ENCODE data around the gene RDM1. TPM values are rescaled to one million over a fixed set of nuclear protein-coding genes. Genes with fewer than 3 reads are reported as not detected.

The RDM1 gene
- not detected for total RNA-seq

DNA sequence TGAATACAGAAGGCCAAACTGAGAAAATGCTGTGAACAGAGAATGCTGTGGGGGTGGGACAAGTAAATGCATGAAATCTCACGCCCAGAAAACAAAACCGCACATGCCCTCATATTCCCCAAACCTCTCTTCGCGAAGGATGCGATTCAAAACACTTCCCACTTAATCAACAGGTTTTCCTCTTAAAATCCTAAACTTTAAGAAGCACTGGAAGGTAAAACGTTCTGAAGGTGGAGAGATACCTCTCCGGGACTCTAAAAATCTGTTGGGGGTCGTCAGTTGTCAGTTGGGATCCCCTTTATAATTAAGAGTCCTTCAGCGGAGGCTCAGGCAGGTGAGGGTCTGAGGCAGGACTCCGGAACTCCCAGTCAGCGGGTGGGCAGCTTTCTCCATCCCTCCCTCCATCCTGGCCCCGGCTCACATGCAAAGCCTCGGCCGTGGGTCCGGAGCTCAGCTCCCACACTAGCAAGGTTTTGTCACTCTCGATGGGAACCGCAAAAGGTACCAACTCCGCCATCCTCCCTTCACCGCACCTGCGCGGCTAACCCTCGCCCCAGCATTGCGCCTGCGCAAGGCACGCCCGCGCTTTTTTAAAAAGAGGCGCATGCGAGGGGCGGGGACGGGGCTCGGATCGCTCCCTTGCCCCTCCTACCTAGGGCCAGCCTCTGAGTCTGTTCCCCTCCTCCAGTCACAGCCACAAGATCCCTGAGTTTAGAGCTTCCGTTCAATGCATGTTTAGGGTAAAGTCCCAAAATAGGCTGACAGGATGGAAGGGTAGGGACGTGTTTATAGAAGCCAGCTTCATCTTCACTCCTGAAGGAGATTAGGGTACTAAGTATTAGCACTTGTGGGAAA is at the start of gene RDM1:
RDM1 (minus strand) TSS at position 563 of the 855 bp plus-strand sequence; CDS start at position 517, 46 bp downstream.
- peaks cover 13% of the 10 kb centered on the region for H3K4me1 ChIP-seq (ENCODE audit: insufficient read depth, low read length)
- H3K27me3 ChIP-seq (ENCODE audit: insufficient read depth, low read length), result no peaks in the 10 kb centered on the region
- H3K4me3 ChIP-seq (ENCODE audit: low read length), result peak within 1 kb of the TSS; percentile 49
- H3K9me3 ChIP-seq (ENCODE audit: low read depth, low read length), result no peaks in the 10 kb centered on the region

GRCh38 chr17:35978346-35978745 is 47.8 kb upstream of the RDM1 start:
- H3K4me3 ChIP-seq (ENCODE audit: low read length), result no peak overlapping the region
- H3K9me3 ChIP-seq (ENCODE audit: low read depth, low read length), result no peaks in the 10 kb centered on the region
- H3K27me3 ChIP-seq (ENCODE audit: insufficient read depth, low read length), result no peaks in the 10 kb centered on the region
- no peaks in the 10 kb centered on the region for H3K4me1 ChIP-seq (ENCODE audit: insufficient read depth, low read length)

- no peaks in the 10 kb centered on the region for H3K4me1 ChIP-seq (ENCODE audit: insufficient read depth, low read length)
- no peaks in the 10 kb centered on the region for H3K9me3 ChIP-seq (ENCODE audit: low read depth, low read length)
- no peak overlapping the region for H3K4me3 ChIP-seq (ENCODE audit: low read length)
- no peaks in the 10 kb centered on the region for H3K27me3 ChIP-seq (ENCODE audit: insufficient read depth, low read length)
Observed at GRCh38 chr17:35977509-35977908, 46.9 kb upstream of the RDM1 start.

GRCh38 chr17:35973333-35974260 is 43.0 kb upstream of the RDM1 start:
- no peak overlapping the region for H3K4me3 ChIP-seq (ENCODE audit: low read length)
- no peaks in the 10 kb centered on the region for H3K9me3 ChIP-seq (ENCODE audit: low read depth, low read length)
- no peaks in the 10 kb centered on the region for H3K27me3 ChIP-seq (ENCODE audit: insufficient read depth, low read length)
- peaks cover 5% of the 10 kb centered on the region for H3K4me1 ChIP-seq (ENCODE audit: insufficient read depth, low read length)

GRCh38 chr17:35972945-35973332 is 42.4 kb upstream of the RDM1 start:
- Histone ChIP-seq H3K4me1 (ENCODE audit: insufficient read depth, low read length) (peaks cover 5% of the 10 kb centered on the region), H3K27me3 (ENCODE audit: insufficient read depth, low read length) (no peaks in the 10 kb centered on the region), H3K4me3 (ENCODE audit: low read length) (no peak overlapping the region), H3K9me3 (ENCODE audit: low read depth, low read length) (no peaks in the 10 kb centered on the region)

GRCh38 chr17:35972535-35972934 is 42.0 kb upstream of the RDM1 start:
- no peaks in the 10 kb centered on the region for H3K9me3 ChIP-seq (ENCODE audit: low read depth, low read length)
- no peaks in the 10 kb centered on the region for H3K27me3 ChIP-seq (ENCODE audit: insufficient read depth, low read length)
- H3K4me3 ChIP-seq (ENCODE audit: low read length), result no peak overlapping the region
- peaks cover 5% of the 10 kb centered on the region for H3K4me1 ChIP-seq (ENCODE audit: insufficient read depth, low read length)

GRCh38 chr17:35972066-35972465 is 41.5 kb upstream of the RDM1 start:
- peaks cover 5% of the 10 kb centered on the region for H3K4me1 ChIP-seq (ENCODE audit: insufficient read depth, low read length)
- no peaks in the 10 kb centered on the region for H3K27me3 ChIP-seq (ENCODE audit: insufficient read depth, low read length)
- no peaks in the 10 kb centered on the region for H3K9me3 ChIP-seq (ENCODE audit: low read depth, low read length)
- no peak overlapping the region for H3K4me3 ChIP-seq (ENCODE audit: low read length)

DNA sequence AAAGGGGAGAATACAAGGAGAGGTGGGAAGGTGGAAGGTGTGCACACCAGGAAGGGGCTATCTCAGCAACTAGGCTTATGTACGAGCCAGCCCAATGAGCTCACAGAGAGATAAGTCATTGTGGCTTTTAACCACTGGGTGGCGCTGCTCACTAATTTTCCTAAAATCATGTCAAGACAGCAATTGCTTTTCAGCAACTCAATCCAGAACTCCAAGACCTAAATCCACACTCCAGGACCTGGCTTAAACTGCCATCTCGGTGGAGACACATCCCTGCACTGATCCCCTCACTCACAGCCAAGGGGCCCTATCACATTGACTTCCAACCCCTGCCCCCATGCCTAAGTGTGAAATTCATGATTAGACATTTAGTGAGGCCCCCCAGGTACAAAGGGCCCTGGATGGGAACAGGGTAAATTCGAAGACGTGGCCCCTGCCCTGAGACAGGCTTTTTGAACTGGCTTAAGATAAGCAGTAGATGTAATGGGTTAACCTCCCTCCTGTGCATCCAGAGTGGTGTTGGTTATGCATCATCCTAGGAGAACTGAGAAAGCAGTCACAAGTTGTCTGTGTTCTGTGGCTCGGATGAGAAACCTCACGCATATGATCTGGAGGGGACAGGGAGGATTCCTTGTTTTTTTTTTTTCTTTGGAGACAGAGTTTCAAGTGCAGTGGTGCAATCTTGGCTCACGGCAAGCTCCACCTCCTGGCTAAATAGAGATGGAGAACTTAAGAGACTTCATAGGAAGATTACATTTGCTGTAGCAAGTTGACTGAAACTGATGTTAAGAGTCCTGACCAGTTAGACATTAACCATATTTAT is 39.2 kb upstream of the RDM1 start:
- no peaks in the 10 kb centered on the region for H3K27me3 ChIP-seq (ENCODE audit: insufficient read depth, low read length)
- no peaks in the 10 kb centered on the region for H3K9me3 ChIP-seq (ENCODE audit: low read depth, low read length)
- H3K4me3 ChIP-seq (ENCODE audit: low read length), result no peak overlapping the region
- H3K4me1 ChIP-seq (ENCODE audit: insufficient read depth, low read length), result peaks cover 5% of the 10 kb centered on the region

DNA sequence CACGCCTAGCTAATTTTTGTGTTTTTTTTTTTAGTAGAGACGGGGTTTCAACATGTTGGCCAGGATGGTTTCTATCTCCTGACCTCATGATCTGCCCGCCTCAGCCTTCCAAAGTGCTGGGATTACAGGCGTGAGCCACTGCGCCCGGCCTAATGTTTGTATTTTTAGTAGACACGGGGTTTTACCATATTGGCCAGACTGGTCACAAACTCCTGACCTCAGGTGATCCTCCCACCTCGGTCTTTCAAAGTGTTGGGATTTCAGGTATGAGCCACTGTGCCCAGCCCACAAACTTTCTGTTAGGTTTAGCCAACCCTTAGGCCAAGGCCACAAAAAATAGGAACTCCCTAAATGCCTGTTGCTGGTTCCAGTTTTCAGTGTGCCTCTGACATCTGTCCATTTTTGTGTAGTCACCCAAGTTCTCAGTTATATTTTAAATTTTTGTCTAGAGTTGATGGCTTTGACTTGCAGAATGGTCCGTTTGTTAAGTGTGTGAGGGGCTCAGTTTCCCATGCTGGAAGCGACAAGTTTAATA is 38.0 kb upstream of the RDM1 start:
- H3K4me3 ChIP-seq (ENCODE audit: low read length), result no peak overlapping the region
- H3K4me1 ChIP-seq (ENCODE audit: insufficient read depth, low read length), result peaks cover 5% of the 10 kb centered on the region
- H3K27me3 ChIP-seq (ENCODE audit: insufficient read depth, low read length), result no peaks in the 10 kb centered on the region
- H3K9me3 ChIP-seq (ENCODE audit: low read depth, low read length), result no peaks in the 10 kb centered on the region

GRCh38 chr17:35965272-35965671 is 34.7 kb upstream of the RDM1 start:
- Histone ChIP-seq H3K4me3 (ENCODE audit: low read length) (no peak overlapping the region), H3K9me3 (ENCODE audit: low read depth, low read length) (no peaks in the 10 kb centered on the region), H3K27me3 (ENCODE audit: insufficient read depth, low read length) (no peaks in the 10 kb centered on the region), H3K4me1 (ENCODE audit: insufficient read depth, low read length) (peaks cover 5% of the 10 kb centered on the region)

GRCh38 chr17:35963663-35964062 is 33.1 kb upstream of the RDM1 start:
- no peaks in the 10 kb centered on the region for H3K9me3 ChIP-seq (ENCODE audit: low read depth, low read length)
- H3K4me3 ChIP-seq (ENCODE audit: low read length), result no peak overlapping the region
- peaks cover 4% of the 10 kb centered on the region for H3K27me3 ChIP-seq (ENCODE audit: insufficient read depth, low read length)
- no peaks in the 10 kb centered on the region for H3K4me1 ChIP-seq (ENCODE audit: insufficient read depth, low read length)

DNA sequence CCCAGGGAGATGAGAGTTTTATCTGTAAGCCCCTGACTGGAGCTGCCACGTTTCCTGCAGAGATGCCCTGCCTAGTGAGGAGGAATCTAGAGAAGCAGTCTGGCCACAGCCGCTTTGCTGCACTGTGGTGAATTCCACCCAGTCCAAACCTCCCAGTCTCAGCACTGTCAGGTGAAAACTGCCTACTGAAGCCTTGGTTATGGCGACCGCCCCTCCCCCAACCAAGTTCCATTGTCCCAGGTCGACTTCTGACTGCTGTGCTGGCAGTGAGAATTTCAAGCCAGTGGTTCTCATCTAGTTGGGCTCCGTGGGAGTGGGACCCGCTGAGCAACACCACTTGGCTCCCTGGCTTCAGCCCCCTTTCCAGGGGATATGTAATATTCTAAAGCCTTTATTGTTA is 23.1 kb upstream of the RDM1 start:
- Histone ChIP-seq H3K9me3 (ENCODE audit: low read depth, low read length) (no peaks in the 10 kb centered on the region), H3K27me3 (ENCODE audit: insufficient read depth, low read length) (no peaks in the 10 kb centered on the region), H3K4me3 (ENCODE audit: low read length) (no peak overlapping the region), H3K4me1 (ENCODE audit: insufficient read depth, low read length) (no peaks in the 10 kb centered on the region)

DNA sequence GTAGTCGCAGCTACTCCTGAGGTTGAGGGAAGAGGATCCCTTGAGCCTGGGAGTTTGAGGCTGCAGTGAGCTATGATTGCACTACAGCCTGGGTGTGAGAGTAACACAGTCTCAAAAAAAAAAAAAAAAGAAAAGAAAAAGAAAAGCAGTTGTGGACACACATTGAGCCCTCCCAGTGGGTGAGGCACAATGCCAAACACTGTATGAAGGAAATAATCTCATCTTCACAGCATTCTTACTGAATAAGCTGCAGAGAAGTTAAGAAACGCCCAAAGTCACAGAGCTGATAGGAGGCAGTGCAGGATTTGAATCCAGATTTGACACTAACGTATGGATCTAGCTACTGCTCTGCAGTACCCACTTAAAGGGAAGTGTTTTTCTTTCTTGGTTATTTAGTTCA is 18.8 kb upstream of the RDM1 start:
- Histone ChIP-seq H3K9me3 (ENCODE audit: low read depth, low read length) (no peaks in the 10 kb centered on the region), H3K27me3 (ENCODE audit: insufficient read depth, low read length) (no peaks in the 10 kb centered on the region), H3K4me1 (ENCODE audit: insufficient read depth, low read length) (peaks cover 7% of the 10 kb centered on the region), H3K4me3 (ENCODE audit: low read length) (no peak overlapping the region)

DNA sequence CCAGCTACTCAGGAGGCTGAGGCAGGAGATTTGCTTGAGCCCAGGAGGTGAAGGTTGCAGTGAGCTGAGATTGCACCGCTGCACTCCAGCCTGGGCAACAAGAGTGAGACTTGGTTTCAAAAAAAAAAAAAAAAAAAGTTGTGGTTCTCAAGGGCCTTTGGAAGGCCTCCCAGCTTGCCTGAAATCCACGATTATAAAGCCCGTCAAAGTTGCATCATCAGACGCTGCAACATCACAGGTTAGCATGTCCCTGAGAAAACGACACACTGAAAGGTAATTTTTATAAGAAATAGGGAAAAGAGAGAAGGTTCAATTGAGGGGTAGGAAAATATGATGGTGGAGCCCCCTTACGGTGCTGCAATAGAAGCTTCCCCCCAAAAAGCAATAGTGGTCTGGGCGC is 17.5 kb upstream of the RDM1 start:
- Histone ChIP-seq H3K4me3 (ENCODE audit: low read length) (no peak overlapping the region), H3K9me3 (ENCODE audit: low read depth, low read length) (no peaks in the 10 kb centered on the region), H3K4me1 (ENCODE audit: insufficient read depth, low read length) (peaks cover 7% of the 10 kb centered on the region), H3K27me3 (ENCODE audit: insufficient read depth, low read length) (no peaks in the 10 kb centered on the region)

Measured in mononuclear cell (primary cell).